ENCODE results near the gene MIB2. TPM values are rescaled to one million over a fixed set of nuclear protein-coding genes. Genes with fewer than 3 reads are reported as not detected.
"Not testable (repeated sequence)": the region's sequence is repeated elsewhere in the genome, so short reads cannot be mapped to it uniquely, and the experiment has no call there.

MIB2 gene
- total and polyA plus RNA-seq, 7 experiments from 2014 or later: 23.4 to 129 (median 60.6) TPM

- ATAC-seq (peak; percentile 96), DNase-seq (peak; percentile 89 to 99 (median 96))
- H3K9me3 ChIP-seq (ENCODE audit: control insufficient read depth in 2 of 3, low read length in 3 of 3); H3K9me3 Mint-ChIP-seq; H3K36me3 Mint-ChIP-seq; H3K27me3 ChIP-seq (ENCODE audit: control insufficient read depth in 2 of 2, insufficient read depth in 2 of 2, low read length in 2 of 2); H3K4me1 ChIP-seq (ENCODE audit: control insufficient read depth in 2 of 2, insufficient read depth in 2 of 2, low read length in 2 of 2); H3K27me3 Mint-ChIP-seq; CTCF ChIA-PET: not testable (repeated sequence)
- H3K4me3 Mint-ChIP-seq: peak within 1 kb of the TSS; percentile 87 to 97 (median 95)
- Histone ChIP-seq H3K27ac (ENCODE audit: low read depth, low read length) (peak within 1 kb of the TSS; percentile 78), H3K4me3 (ENCODE audit: low read length) (peak within 1 kb of the TSS; percentile 53), H3K36me3 (ENCODE audit: control insufficient read depth in 2 of 3, insufficient read depth in 3 of 3, low read length in 3 of 3) (peaks cover 11 to 27% (median 13%) of the 10 kb centered on the region in 3 experiments)
- intact Hi-C loops (cut with micrococcal nuclease): loop anchor here (1.0 to 5.0 kb wide), 6 partner anchors 20 to 188 kb away; partner anchors contain the start of genes MIB2 (in 2 of the 2), ATAD3B (in 1 of the 2), CDK11A (in 1 of the 2) and SSU72 (in 1 of the 2)
- peaks cover 5 to 12% (median 8%) of the 10 kb centered on the region in 7 donors for H3K4me1 Mint-ChIP-seq
- POLR2A ChIA-PET: interaction anchor here (0.5 to 0.8 kb wide), 2 partner anchors 19 to 44 kb away, joined by 3 read pairs; no protein-coding TSS in a partner anchor
- H3K27ac Mint-ChIP-seq: peak within 1 kb of the TSS; percentile 96 to 100 (median 100)
Observed at GRCh38 chr1:1658583-1659549, 43.6 kb downstream of the MIB2 start, which contains the start of gene CDK11B. Gene CDK11B, minus strand, starts transcription at chr1:1659004. Its CDS starts 1,519 bp downstream, at chr1:1657485.

- ATAC-seq; H3K4me3 Mint-ChIP-seq; H3K4me3 ChIP-seq (ENCODE audit: low read length); H3K9me3 ChIP-seq (ENCODE audit: control insufficient read depth in 2 of 3, low read length in 3 of 3); H3K9me3 Mint-ChIP-seq; DNase-seq; H3K27ac ChIP-seq (ENCODE audit: low read depth, low read length); POLR2A ChIA-PET; H3K36me3 Mint-ChIP-seq; H3K27me3 Mint-ChIP-seq; intact Hi-C loops (cut with micrococcal nuclease); H3K4me1 ChIP-seq (ENCODE audit: control insufficient read depth in 2 of 2, insufficient read depth in 2 of 2, low read length in 2 of 2); H3K27me3 ChIP-seq (ENCODE audit: control insufficient read depth in 2 of 2, insufficient read depth in 2 of 2, low read length in 2 of 2); CTCF ChIA-PET: not testable (repeated sequence)
- H3K36me3 ChIP-seq (ENCODE audit: control insufficient read depth in 2 of 3, insufficient read depth in 3 of 3, low read length in 3 of 3): peaks cover 0 to 20% (median 17%) of the 10 kb centered on the region in 3 experiments
- peak overlapping the region in 2 of 9 donors; percentile 69 to 83 for H3K27ac Mint-ChIP-seq
- peaks cover 5 to 12% (median 6%) of the 10 kb centered on the region in 7 donors for H3K4me1 Mint-ChIP-seq
Observed at GRCh38 chr1:1662392-1662791, 47.1 kb downstream of the MIB2 start.

GRCh38 chr1:1662830-1663560 is 47.7 kb downstream of the MIB2 start:
- peaks cover 5 to 14% (median 6%) of the 10 kb centered on the region in 7 donors for H3K4me1 Mint-ChIP-seq
- intact Hi-C loops (cut with micrococcal nuclease); DNase-seq; POLR2A ChIA-PET; H3K9me3 Mint-ChIP-seq; ATAC-seq; H3K27me3 ChIP-seq (ENCODE audit: control insufficient read depth in 2 of 2, insufficient read depth in 2 of 2, low read length in 2 of 2); CTCF ChIA-PET; H3K36me3 Mint-ChIP-seq; H3K9me3 ChIP-seq (ENCODE audit: control insufficient read depth in 2 of 3, low read length in 3 of 3); H3K27me3 Mint-ChIP-seq; H3K4me3 Mint-ChIP-seq; H3K4me3 ChIP-seq (ENCODE audit: low read length); H3K4me1 ChIP-seq (ENCODE audit: control insufficient read depth in 2 of 2, insufficient read depth in 2 of 2, low read length in 2 of 2): not testable (repeated sequence)
- H3K27ac Mint-ChIP-seq: peak overlapping the region in 4 of 9 donors; percentile 49 to 83 (median 75)
- Histone ChIP-seq H3K27ac (ENCODE audit: low read depth, low read length) (peak overlapping the region; percentile 7), H3K36me3 (ENCODE audit: control insufficient read depth in 2 of 3, insufficient read depth in 3 of 3, low read length in 3 of 3) (peaks cover 0 to 23% (median 17%) of the 10 kb centered on the region in 3 experiments)

GRCh38 chr1:1664318-1664717 is 49.0 kb downstream of the MIB2 start:
- H3K27me3 Mint-ChIP-seq; H3K9me3 Mint-ChIP-seq; H3K4me1 Mint-ChIP-seq; POLR2A ChIA-PET; H3K4me3 Mint-ChIP-seq; H3K4me1 ChIP-seq (ENCODE audit: control insufficient read depth in 2 of 2, insufficient read depth in 2 of 2, low read length in 2 of 2); CTCF ChIA-PET; H3K9me3 ChIP-seq (ENCODE audit: control insufficient read depth in 2 of 3, low read length in 3 of 3); H3K4me3 ChIP-seq (ENCODE audit: low read length); ATAC-seq; H3K36me3 Mint-ChIP-seq; H3K27me3 ChIP-seq (ENCODE audit: control insufficient read depth in 2 of 2, insufficient read depth in 2 of 2, low read length in 2 of 2); DNase-seq; H3K27ac ChIP-seq (ENCODE audit: low read depth, low read length); intact Hi-C loops (cut with micrococcal nuclease): not testable (repeated sequence)
- H3K27ac Mint-ChIP-seq: peak overlapping the region in 1 of 9 donors; percentile 17
- peaks cover 0 to 29% (median 17%) of the 10 kb centered on the region in 3 experiments for H3K36me3 ChIP-seq (ENCODE audit: control insufficient read depth in 2 of 3, insufficient read depth in 3 of 3, low read length in 3 of 3)

GRCh38 chr1:1664941-1665814 is 49.9 kb downstream of the MIB2 start:
- Histone ChIP-seq H3K27ac (ENCODE audit: low read depth, low read length) (no peak overlapping the region), H3K9me3 (ENCODE audit: control insufficient read depth in 2 of 3, low read length in 3 of 3) (no peaks in the 10 kb centered on the region), H3K27me3 (ENCODE audit: control insufficient read depth in 2 of 2, insufficient read depth in 2 of 2, low read length in 2 of 2) (no peaks in the 10 kb centered on the region), H3K36me3 (ENCODE audit: control insufficient read depth in 2 of 3, insufficient read depth in 3 of 3, low read length in 3 of 3) (peaks cover 0 to 38% (median 21%) of the 10 kb centered on the region in 3 experiments), H3K4me1 (ENCODE audit: control insufficient read depth in 2 of 2, insufficient read depth in 2 of 2, low read length in 2 of 2) (no peaks in the 10 kb centered on the region), H3K4me3 (ENCODE audit: low read length) (no peak overlapping the region)
- DNase-seq: no peak
- peaks cover 0 to 6% (median 5%) of the 10 kb centered on the region in 7 donors for H3K4me1 Mint-ChIP-seq
- H3K36me3 Mint-ChIP-seq: peaks cover 0 to 7% (median 4%) of the 10 kb centered on the region in 5 donors
- H3K27ac Mint-ChIP-seq: no peak overlapping the region
- ChIA-PET CTCF (interaction anchor here (1.0 kb wide), 1 partner anchor 13 kb away, joined by 5 read pairs; no protein-coding TSS in a partner anchor), POLR2A (no interaction called here)
- no peaks in the 10 kb centered on the region for H3K9me3 Mint-ChIP-seq
- intact Hi-C loops (cut with micrococcal nuclease): no loop called here
- H3K4me3 Mint-ChIP-seq: no peak overlapping the region
- H3K27me3 Mint-ChIP-seq: no peaks in the 10 kb centered on the region
- no peak for ATAC-seq

GRCh38 chr1:1665815-1666251 is 50.5 kb downstream of the MIB2 start:
- peak in 3 of 9 donors; percentile 20 to 36 (median 26) for DNase-seq

More at GRCh38 chr1:1665815-1666251, 50.5 kb downstream of the MIB2 start:
- Mint-ChIP-seq H3K27me3 (no peaks in the 10 kb centered on the region), H3K4me1 (peaks cover 0 to 6% (median 5%) of the 10 kb centered on the region in 7 donors), H3K4me3 (no peak overlapping the region), H3K27ac (no peak overlapping the region), H3K9me3 (no peaks in the 10 kb centered on the region), H3K36me3 (peaks cover 0 to 7% (median 4%) of the 10 kb centered on the region in 5 donors)
- H3K27ac ChIP-seq (ENCODE audit: low read depth, low read length): no peak overlapping the region
- ATAC-seq: no peak
- no peaks in the 10 kb centered on the region for H3K9me3 ChIP-seq (ENCODE audit: control insufficient read depth in 2 of 3, low read length in 3 of 3)
- intact Hi-C loops (cut with micrococcal nuclease): no loop called here
- no peak overlapping the region for H3K4me3 ChIP-seq (ENCODE audit: low read length)
- no peaks in the 10 kb centered on the region for H3K27me3 ChIP-seq (ENCODE audit: control insufficient read depth in 2 of 2, insufficient read depth in 2 of 2, low read length in 2 of 2)
- H3K4me1 ChIP-seq (ENCODE audit: control insufficient read depth in 2 of 2, insufficient read depth in 2 of 2, low read length in 2 of 2): no peaks in the 10 kb centered on the region
- ChIA-PET CTCF (interaction anchor here (1.0 kb wide), 1 partner anchor 14 kb away, joined by 5 read pairs; no protein-coding TSS in a partner anchor), POLR2A (interaction anchor here (0.6 kb wide), 1 partner anchor 14 kb away, joined by 3 read pairs; no protein-coding TSS in a partner anchor)
- peaks cover 0 to 43% (median 21%) of the 10 kb centered on the region in 3 experiments for H3K36me3 ChIP-seq (ENCODE audit: control insufficient read depth in 2 of 3, insufficient read depth in 3 of 3, low read length in 3 of 3)
